H1 (cell line): Measurements from ENCODE around the gene C15orf62. TPM values are rescaled to one million over a fixed set of nuclear protein-coding genes. Genes with fewer than 3 reads are reported as not detected.

Source experiments
- HDAC2 ChIP-seq, 2 experiments: fragments of 300-600 bp in 1 of 2; sonication (generic) in 1 of 2; IDR thresholded peaks; 2 replicates each; pipeline ENCODE4 v1.6.1; 2011 to 2012; ENCODE audit warnings: low read depth in 2 of 2, low read length in 2 of 2, mild to moderate bottlenecking in 2 of 2, moderate library complexity in 2 of 2, borderline replicate concordance in 1 of 2, inconsistent platforms in 1 of 2
- TAF7 ChIP-seq: optimal IDR thresholded peaks from 2 replicates; pipeline ENCODE3; 2011; ENCODE audit warnings: low read depth, mild to moderate bottlenecking, inconsistent platforms, low read length, moderate library complexity, borderline replicate concordance
- polyA plus RNA-seq, 7 experiments: library from polyadenylated mRNA; depleted of rRNA in 3 of 7; stranded (reverse) in 5 of 7; unstranded in 2 of 7; fragments of >200 nt in 5 of 7; fragments of 200-250 nt in 2 of 7; gene quantifications; 1 replicate in 5 of 7; 2 replicates in 1 of 7; 4 replicates in 1 of 7; pipeline versions ENCODE4 v1.2.1 to v1.2.3, GENCODE V29; 2011 to 2013; ENCODE audit warnings: missing spikeins in 2 of 7, mixed read lengths in 2 of 7
- total RNA-seq: library from RNA; stranded (reverse); fragmentation: NEBNext Ultra II Directional; extraction: Animal tissue kit (Norgen Biotek cat#: 25700); gene quantifications from 2 replicates; pipeline ENCODE4 v1.2.1, GENCODE V29; 2021
- TF ChIP-seq, protein P1 (sequence below): IDR thresholded peaks from 2 replicates; pipeline ENCODE4 v1.6.1; 2011; ENCODE audit warnings: low read depth, mild to moderate bottlenecking, low read length; ENCODE audit not compliant: insufficient read depth

The C15orf62 gene
- total and polyA plus RNA-seq, 2 of the 8 experiments (the other 6 are each of a cell fraction or from before 2014, with no cell fraction given) = 0.06 to 0.56 TPM

DNA sequence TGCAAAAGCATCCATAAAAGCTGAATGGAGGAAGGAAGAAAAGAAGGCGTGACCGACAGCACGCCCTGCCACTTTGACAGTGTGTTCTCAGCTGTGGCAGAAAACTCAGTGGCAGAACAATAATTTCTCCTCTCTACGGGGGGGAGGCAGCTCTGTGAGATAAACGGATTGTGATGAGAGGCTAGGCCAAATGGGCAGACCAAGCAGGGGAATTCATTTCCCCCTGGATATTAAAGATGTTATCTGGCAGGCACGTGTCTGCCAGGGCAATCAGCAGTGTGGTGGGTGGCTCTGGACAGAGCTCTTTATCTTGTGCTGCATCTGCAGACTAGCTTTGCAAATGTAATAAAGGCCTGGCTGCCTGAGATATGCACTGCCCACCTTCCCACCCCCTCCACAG, 12.8 kb upstream of the C15orf62 start (continued):
- TF ChIP-seq, protein P1, sequence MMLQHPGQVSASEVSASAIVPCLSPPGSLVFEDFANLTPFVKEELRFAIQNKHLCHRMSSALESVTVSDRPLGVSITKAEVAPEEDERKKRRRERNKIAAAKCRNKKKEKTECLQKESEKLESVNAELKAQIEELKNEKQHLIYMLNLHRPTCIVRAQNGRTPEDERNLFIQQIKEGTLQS = no peak
- no peak for TF ChIP-seq HDAC2 (IDR thresholded peaks at IDR 0.05; ENCODE audit: borderline replicate concordance in 1 of 2, low read depth in 2 of 2, low read length in 2 of 2)
- no peak for TF ChIP-seq TAF7
